Mesodermal cell (in vitro differentiated cells): ENCODE results near the gene CCND2.
"Not testable (repeated sequence)": the region's sequence is repeated elsewhere in the genome, so short reads cannot be mapped to it uniquely, and the experiment has no call there.

Source experiments
- H3K27ac ChIP-seq: 2 replicates; pipeline ENCODE4 v1.7.0; 2013; ENCODE audit warnings: mild to moderate bottlenecking, low read depth, low read length, moderate library complexity; ENCODE audit not compliant: severe bottlenecking
- H3K36me3 ChIP-seq: 2 replicates; pipeline ENCODE4 v1.7.1; 2013; ENCODE audit warnings: mild to moderate bottlenecking, low read length, moderate library complexity; ENCODE audit not compliant: control insufficient read depth, insufficient read depth
- H3K4me1 ChIP-seq: one replicate; pipeline ENCODE4 v1.7.1; 2013; ENCODE audit warnings: mild to moderate bottlenecking, low read length; ENCODE audit not compliant: insufficient read depth, control insufficient read depth, poor library complexity, severe bottlenecking
- H3K4me3 ChIP-seq: 2 replicates; pipeline ENCODE4 v1.7.0; 2013; ENCODE audit warnings: low read length, control low read depth, mild to moderate bottlenecking; ENCODE audit not compliant: insufficient read depth, poor library complexity, severe bottlenecking; ENCODE audit errors: extremely low read depth
- H3K9me3 ChIP-seq: 2 replicates; pipeline ENCODE4 v1.7.1; 2013; ENCODE audit warnings: mild to moderate bottlenecking, low read length, moderate library complexity; ENCODE audit not compliant: control insufficient read depth
- WGBS, 2 experiments: methylation state at CpG; one replicate each; pipeline ENCODE4 v1.1.5; 2013; ENCODE audit warnings: missing lambda C conversion rate in 2 of 2; ENCODE audit not compliant: insufficient coverage in 2 of 2; 5-methylcytosine and 5-hydroxymethylcytosine counted together

The CCND2 gene

DNA sequence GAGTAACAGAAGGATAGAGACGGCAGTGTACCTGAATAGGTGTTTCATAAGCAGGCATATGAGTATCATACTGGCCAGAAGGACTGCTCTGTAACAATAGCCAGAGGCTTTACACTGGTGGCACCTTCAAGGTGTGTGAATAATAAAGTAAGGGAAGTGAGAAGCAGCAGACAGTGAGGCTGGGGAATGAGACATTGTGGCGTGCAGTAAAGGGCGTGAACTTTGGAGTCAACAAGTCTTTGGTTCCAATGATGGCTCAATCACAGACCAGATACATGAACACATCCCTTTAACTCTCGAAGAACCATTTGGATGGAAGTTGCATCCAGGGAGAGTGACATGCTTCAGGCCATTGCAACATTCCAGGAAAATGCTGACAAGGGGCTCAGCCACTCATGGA lies 32.0 kb upstream of the CCND2 start:
- WGBS, 2 experiments = 90 to 91% methylated on average over 2 to 4 of the region's 4 CpGs
- H3K4me3 ChIP-seq = no peak overlapping the region
- H3K36me3 ChIP-seq = no peaks in the 10 kb centered on the region
- no peaks in the 10 kb centered on the region for H3K9me3 ChIP-seq
- no peak overlapping the region for H3K27ac ChIP-seq
- H3K4me1 ChIP-seq = no peaks in the 10 kb centered on the region

GRCh38 chr12:4242595-4242994 lies 31.0 kb upstream of the CCND2 start:
- Histone ChIP-seq H3K36me3 (no peaks in the 10 kb centered on the region), H3K4me3 (no peak overlapping the region), H3K4me1 (no peaks in the 10 kb centered on the region), H3K9me3 (no peaks in the 10 kb centered on the region), H3K27ac (no peak overlapping the region)
- WGBS, 2 experiments = 75 to 84% methylated on average over 6 to 9 of the region's 10 CpGs

DNA sequence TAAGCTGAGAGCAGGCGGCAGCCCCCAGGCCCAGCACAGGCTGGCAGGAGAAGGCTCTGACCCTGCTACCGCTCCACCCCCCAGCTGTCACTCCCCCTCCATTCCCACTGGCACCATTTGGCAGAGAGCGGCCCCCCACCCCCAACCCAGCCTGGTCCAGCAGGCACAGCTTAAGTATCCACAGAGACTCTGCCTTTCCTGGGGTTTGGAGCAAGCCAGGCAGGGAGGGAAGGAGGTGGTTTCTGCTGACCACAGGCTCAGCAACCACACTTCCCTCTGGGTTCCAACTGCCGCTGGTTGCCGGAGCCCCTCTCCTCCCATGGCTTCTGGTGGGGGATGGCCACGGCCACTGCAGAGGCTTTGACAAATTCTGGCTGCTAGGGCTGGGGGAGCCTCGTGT lies 30.5 kb upstream of the CCND2 start:
- no peaks in the 10 kb centered on the region for H3K4me1 ChIP-seq
- no peak overlapping the region for H3K4me3 ChIP-seq
- no peaks in the 10 kb centered on the region for H3K36me3 ChIP-seq
- no peaks in the 10 kb centered on the region for H3K9me3 ChIP-seq
- 76 to 80% methylated on average over 1 to 4 of the region's 7 CpGs for WGBS, 2 experiments
- no peak overlapping the region for H3K27ac ChIP-seq

- not testable (repeated sequence) for H3K4me3 ChIP-seq, H3K9me3 ChIP-seq, H3K4me1 ChIP-seq, H3K36me3 ChIP-seq, H3K27ac ChIP-seq
- 89 to 94% methylated on average over 15 to 17 of the region's 43 CpGs for WGBS, 2 experiments
Observed at GRCh38 chr12:4243491-4244100, 30.0 kb upstream of the CCND2 start.

DNA sequence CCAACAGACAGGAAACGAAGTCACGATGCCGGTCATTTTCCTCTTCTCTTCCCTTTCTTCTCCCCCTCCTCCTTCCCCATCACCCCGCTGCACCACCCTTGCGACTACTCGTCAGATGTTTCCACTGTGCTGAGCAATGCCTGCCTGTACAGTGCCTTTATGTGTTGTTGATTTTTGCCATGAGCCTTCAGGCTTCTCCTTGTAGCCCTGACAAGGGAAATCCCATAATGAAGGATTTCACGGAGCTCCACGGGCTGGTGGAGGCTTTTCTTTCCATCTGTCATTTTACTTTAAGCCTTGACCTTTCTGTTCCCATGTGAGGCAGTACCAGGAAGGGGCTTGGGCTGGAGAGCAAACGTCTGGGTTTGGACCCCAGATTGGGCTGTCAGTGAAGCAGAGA lies 28.7 kb upstream of the CCND2 start:
- H3K4me3 ChIP-seq = no peak overlapping the region
- 71 to 94% methylated on average over 2 to 7 of the region's 9 CpGs for WGBS, 2 experiments
- H3K27ac ChIP-seq = no peak overlapping the region
- no peaks in the 10 kb centered on the region for H3K9me3 ChIP-seq
- no peaks in the 10 kb centered on the region for H3K4me1 ChIP-seq
- no peaks in the 10 kb centered on the region for H3K36me3 ChIP-seq

DNA sequence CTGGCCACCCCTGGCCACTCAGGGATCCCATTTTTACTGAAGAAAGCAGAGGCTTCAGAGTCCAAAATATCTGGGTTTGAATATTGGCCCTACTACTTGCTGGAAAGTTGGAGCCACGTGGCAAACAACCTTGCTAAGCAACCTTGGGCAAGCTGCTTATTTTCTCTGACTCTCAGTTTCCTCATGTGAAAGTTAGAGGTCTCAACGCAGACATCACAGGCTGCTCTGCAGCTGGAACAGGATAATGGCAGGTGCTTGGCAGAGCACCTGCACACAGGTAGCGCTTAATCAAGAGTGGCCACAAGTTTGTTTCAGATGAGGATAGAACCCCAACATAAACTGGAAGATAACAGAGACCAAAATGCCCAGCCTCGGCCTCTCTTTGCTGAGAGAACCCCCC lies 28.1 kb upstream of the CCND2 start:
- no peaks in the 10 kb centered on the region for H3K36me3 ChIP-seq
- WGBS, 2 experiments = 85 to 93% methylated on average over 4 of the region's 4 CpGs

GRCh38 chr12:4246116-4246515 lies 27.4 kb upstream of the CCND2 start:
- H3K4me1 ChIP-seq = no peaks in the 10 kb centered on the region
- H3K4me3 ChIP-seq = no peak overlapping the region
- 36 to 45% methylated on average over 3 to 5 of the region's 5 CpGs for WGBS, 2 experiments
- H3K27ac ChIP-seq = peak overlapping the region; percentile 30
- no peaks in the 10 kb centered on the region for H3K9me3 ChIP-seq
- H3K36me3 ChIP-seq = no peaks in the 10 kb centered on the region

More for the DNA sequence above, 28.1 kb upstream of the CCND2 start:
- Histone ChIP-seq H3K9me3 (no peaks in the 10 kb centered on the region), H3K27ac (no peak overlapping the region), H3K4me1 (no peaks in the 10 kb centered on the region), H3K4me3 (no peak overlapping the region)

DNA sequence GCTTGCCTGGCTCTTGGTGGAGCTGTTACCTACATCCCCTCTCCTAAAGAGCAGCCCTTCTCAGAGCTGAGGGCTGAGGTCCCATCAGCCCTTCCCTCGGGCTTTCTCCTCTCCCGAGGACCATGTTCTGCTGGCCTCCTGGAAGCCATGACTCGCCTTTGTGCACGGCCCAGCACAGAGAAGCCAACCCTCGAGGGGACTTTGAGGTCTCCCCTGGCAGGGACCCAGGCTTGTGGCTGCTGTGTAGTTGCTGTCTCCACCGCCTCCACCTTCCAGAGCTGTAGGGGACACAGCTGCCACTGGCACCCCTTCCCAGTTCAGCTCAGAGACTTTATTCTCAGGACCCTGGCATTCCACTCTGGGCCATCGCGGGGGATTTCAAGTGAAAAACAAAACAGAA lies 22.9 kb upstream of the CCND2 start:
- 79 to 87% methylated on average over 6 to 8 of the region's 8 CpGs for WGBS, 2 experiments

GRCh38 chr12:4251216-4251891 lies 22.2 kb upstream of the CCND2 start:
- H3K4me1 ChIP-seq = peaks cover 4% of the 10 kb centered on the region
- 85 to 93% methylated on average over 2 to 5 of the region's 6 CpGs for WGBS, 2 experiments
- H3K36me3 ChIP-seq = no peaks in the 10 kb centered on the region
- no peaks in the 10 kb centered on the region for H3K9me3 ChIP-seq
- H3K4me3 ChIP-seq = no peak overlapping the region
- no peak overlapping the region for H3K27ac ChIP-seq

More for the DNA sequence above, 22.9 kb upstream of the CCND2 start:
- Histone ChIP-seq H3K36me3 (no peaks in the 10 kb centered on the region), H3K4me3 (no peak overlapping the region), H3K4me1 (peaks cover 4% of the 10 kb centered on the region), H3K27ac (no peak overlapping the region), H3K9me3 (no peaks in the 10 kb centered on the region)

DNA sequence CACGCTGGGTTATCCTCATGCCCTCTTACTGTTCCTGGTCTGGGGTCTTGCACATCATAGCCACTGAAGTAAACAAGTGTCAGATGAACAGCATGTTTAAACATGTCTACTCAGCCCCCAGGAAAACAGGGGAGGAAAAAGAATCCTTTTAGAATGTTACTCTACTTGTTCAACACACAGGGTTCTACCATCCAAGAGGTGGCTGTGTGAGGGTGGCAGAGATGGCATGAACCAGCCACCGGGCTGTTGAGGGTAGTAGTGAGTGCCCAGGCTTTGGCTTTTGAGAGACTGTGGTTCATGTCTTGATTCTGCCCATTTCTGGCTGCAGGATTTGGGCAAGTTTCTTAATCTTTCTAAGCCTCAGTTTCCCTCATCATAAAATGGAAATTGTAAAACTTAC lies 21.6 kb upstream of the CCND2 start:
- H3K36me3 ChIP-seq = no peaks in the 10 kb centered on the region
- 100% methylated on average over 1 of the region's 2 CpGs; no CpG with 5 or more reads in 1 of the 2 experiments for WGBS, 2 experiments
- H3K4me1 ChIP-seq = peaks cover 4% of the 10 kb centered on the region
- H3K9me3 ChIP-seq = no peaks in the 10 kb centered on the region
- no peak overlapping the region for H3K4me3 ChIP-seq
- H3K27ac ChIP-seq = no peak overlapping the region

- Histone ChIP-seq H3K4me1 (peaks cover 4% of the 10 kb centered on the region), H3K27ac (no peak overlapping the region), H3K9me3 (no peaks in the 10 kb centered on the region), H3K4me3 (no peak overlapping the region), H3K36me3 (no peaks in the 10 kb centered on the region)
- WGBS, 2 experiments = 39 to 52% methylated on average over 5 of the region's 5 CpGs
Observed at GRCh38 chr12:4252601-4253000, 21.0 kb upstream of the CCND2 start.
